ENCODE results near the gene DCUN1D2. TPM values are rescaled to one million over a fixed set of nuclear protein-coding genes. Genes with fewer than 3 reads are reported as not detected.

Gene DCUN1D2
- total RNA-seq, 2 experiments from 2014 or later = 9.2 to 16.5 TPM

- no peak overlapping the region for H3K4me2 ChIP-seq (ENCODE audit: low read length)
- no peaks in the 10 kb centered on the region for H3K4me1 ChIP-seq (ENCODE audit: insufficient read depth, low read length, poor library complexity, severe bottlenecking)
- no peak overlapping the region for H2AFZ ChIP-seq (ENCODE audit: low read length)
- H3K79me2 ChIP-seq (ENCODE audit: insufficient read depth, low read depth, low read length) = no peaks in the 10 kb centered on the region
- H3K36me3 ChIP-seq (ENCODE audit: insufficient read depth, low read length) = peaks cover 12% of the 10 kb centered on the region; the same call in 1 of the 2 replicates
- no peaks in the 10 kb centered on the region for H3K9me3 ChIP-seq (ENCODE audit: low read length)
- ChIA-PET POLR2A (no interaction called here), CTCF (ENCODE audit: unreplicated experiment) (no interaction called here)
- DNase-seq (ENCODE audit: low spot score) = no peak
- TF ChIP-seq CTCF (conservative IDR thresholded peaks at IDR 0.05; ENCODE audit: low read length) (no peak), EZH2phosphoT487 (IDR thresholded peaks at IDR 0.05; ENCODE audit: borderline replicate concordance, low read depth, low read length) (no peak)
- no TSS peak for BruUV-seq (replicated peaks)
- no peak overlapping the region for H3K27ac ChIP-seq (ENCODE audit: low read depth, low read length, poor library complexity, severe bottlenecking)
- H3K4me3 ChIP-seq (ENCODE audit: low read depth, low read length, poor library complexity, severe bottlenecking) = no peak overlapping the region
- H4K20me1 ChIP-seq (ENCODE audit: insufficient read depth, low read length) = no peaks in the 10 kb centered on the region
- intact Hi-C loops (cut with micrococcal nuclease; ENCODE audit: unreplicated experiment) = no loop called here
- no peaks in the 10 kb centered on the region for H3K9me2 ChIP-seq (ENCODE audit: insufficient read depth, low read length)
Observed at GRCh38 chr13:113470073-113470472, 20.4 kb downstream of the DCUN1D2 start.

- H3K27ac ChIP-seq (ENCODE audit: low read depth, low read length, poor library complexity, severe bottlenecking) = no peak overlapping the region
- no TSS peak for BruUV-seq (replicated peaks)
Observed at GRCh38 chr13:113469582-113469981, 20.9 kb downstream of the DCUN1D2 start.

More at GRCh38 chr13:113469582-113469981, 20.9 kb downstream of the DCUN1D2 start:
- ChIA-PET CTCF (ENCODE audit: unreplicated experiment) (no interaction called here), POLR2A (no interaction called here)
- H3K36me3 ChIP-seq (ENCODE audit: insufficient read depth, low read length) = peaks cover 12% of the 10 kb centered on the region; the same call in 1 of the 2 replicates
- no peaks in the 10 kb centered on the region for H3K9me2 ChIP-seq (ENCODE audit: insufficient read depth, low read length)
- no peaks in the 10 kb centered on the region for H3K79me2 ChIP-seq (ENCODE audit: insufficient read depth, low read depth, low read length)
- H3K9me3 ChIP-seq (ENCODE audit: low read length) = no peaks in the 10 kb centered on the region
- H3K4me3 ChIP-seq (ENCODE audit: low read depth, low read length, poor library complexity, severe bottlenecking) = no peak overlapping the region
- intact Hi-C loops (cut with micrococcal nuclease; ENCODE audit: unreplicated experiment) = no loop called here
- no peaks in the 10 kb centered on the region for H4K20me1 ChIP-seq (ENCODE audit: insufficient read depth, low read length)
- no peaks in the 10 kb centered on the region for H3K4me1 ChIP-seq (ENCODE audit: insufficient read depth, low read length, poor library complexity, severe bottlenecking)
- TF ChIP-seq CTCF (conservative IDR thresholded peaks at IDR 0.05; ENCODE audit: low read length) (no peak), EZH2phosphoT487 (IDR thresholded peaks at IDR 0.05; ENCODE audit: borderline replicate concordance, low read depth, low read length) (no peak)
- no peak overlapping the region for H3K4me2 ChIP-seq (ENCODE audit: low read length)
- H2AFZ ChIP-seq (ENCODE audit: low read length) = no peak overlapping the region
- no peak for DNase-seq (ENCODE audit: low spot score)
